GM18520 (cell line): Measurements from ENCODE around the gene MAPKAP1.
A peak's percentile ranks its signal among the peaks of the same experiment; 100 is the strongest.

Experiments used
- ATAC-seq: cut with Tn5 transposase; IDR thresholded peaks from one replicate; pipeline ENCODE4 v1.9.1; 2021; ENCODE audit not compliant: unreplicated experiment

The MAPKAP1 gene

GRCh38 chr9:125515983-125516940, 190.7 kb downstream of the MAPKAP1 start:
- ATAC-seq, result no peak

DNA sequence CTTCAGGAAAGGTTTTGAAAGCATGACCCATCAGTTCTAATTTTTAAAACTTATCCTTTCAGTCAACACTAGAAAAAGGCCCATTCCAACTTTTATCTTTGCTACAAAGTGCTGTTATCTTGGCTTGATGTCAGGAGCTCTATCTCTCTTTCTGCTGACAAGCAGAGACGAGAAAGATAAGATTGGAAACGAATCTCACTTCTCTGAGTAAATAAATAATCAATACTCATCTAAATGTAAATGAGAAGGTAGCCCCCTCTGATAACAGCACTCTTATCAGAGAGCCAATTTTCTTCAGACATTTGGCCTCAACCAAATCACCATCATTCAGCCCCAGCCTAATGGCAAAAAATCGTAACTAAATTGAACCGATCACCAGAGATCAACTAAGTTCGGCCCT, 191.7 kb downstream of the MAPKAP1 start:
- no peak for ATAC-seq

- no peak for ATAC-seq
Measured at GRCh38 chr9:125514468-125514867, 192.5 kb downstream of the MAPKAP1 start.

DNA sequence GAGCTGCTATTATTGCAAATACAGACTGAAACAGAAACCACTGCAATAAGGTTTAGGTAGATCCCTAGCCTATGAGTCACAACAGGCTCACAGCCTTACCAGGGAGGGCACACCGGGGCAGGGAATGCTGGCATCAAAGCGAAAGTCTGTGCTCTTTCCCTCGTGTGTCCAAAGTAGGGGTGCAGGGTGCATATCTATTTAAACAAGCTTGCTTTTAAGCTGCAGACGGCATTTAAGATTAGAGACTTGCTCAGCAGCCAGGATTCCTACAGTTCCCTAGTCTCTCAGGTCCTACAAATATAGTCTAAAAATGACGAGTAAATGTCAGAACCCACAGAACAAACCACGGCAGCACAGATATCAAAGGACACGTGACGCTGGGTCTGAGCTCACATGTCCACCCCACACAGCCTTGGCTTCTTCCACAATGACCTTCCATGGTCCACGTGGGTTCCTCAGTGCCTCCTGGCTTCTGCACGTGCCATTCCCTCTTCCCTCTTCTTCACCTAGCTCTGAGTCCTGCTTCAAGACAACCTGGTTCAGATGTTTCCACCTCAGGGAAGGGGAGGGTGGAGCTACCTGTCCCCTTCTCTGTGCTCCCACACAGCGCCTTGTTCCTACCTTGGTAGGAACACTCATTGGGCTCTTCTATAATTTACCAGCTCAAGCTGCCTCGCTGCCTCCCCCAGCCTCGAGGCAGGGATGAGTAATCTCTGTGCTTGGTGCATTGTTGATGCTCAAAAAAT, 193.2 kb downstream of the MAPKAP1 start:
- ATAC-seq, result peak; percentile 95

- ATAC-seq, result no peak
Measured at GRCh38 chr9:125513303-125513667, 193.7 kb downstream of the MAPKAP1 start.

DNA sequence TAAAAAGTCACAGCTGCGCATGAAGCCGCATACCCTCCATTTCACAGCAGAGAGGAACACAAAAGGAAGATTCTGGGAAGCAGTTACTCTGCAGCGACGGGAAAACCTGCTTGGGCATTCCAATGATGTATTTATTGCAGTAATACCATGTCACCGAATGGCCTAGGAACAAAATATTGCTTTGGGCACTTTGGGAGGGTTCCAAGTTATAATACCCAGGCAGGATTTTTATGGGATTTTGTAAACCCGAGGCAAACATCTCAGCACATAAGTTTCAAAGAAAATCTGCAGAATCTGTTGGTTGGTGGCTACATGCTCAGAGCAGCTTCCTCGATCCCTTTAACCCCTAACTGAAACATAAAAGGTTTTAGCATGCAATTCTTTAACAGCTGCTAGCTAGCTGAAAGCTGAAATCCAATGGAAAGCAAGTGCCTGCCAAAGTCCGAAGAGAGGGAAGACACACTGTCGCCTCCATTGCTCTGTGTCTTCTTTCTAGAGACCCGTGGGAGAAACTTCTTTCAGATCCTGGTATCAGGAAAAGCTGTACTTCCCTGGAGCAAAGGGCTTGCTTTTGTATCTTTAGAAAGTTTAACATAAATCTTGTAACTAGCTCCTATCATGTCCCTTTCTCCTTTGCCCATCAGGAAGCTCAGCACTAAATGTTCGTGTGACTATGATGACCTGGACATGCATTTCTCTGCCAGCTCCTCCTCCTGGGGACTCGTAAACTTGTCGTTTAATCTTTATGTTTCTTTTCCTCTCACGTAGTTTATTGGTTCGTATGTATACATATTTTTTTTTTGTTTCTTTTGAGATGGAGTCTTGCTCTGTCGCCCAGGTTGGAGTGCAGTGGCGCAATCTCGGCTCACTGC, 195.0 kb downstream of the MAPKAP1 start:
- ATAC-seq, result no peak

GRCh38 chr9:125510980-125511379, 196.0 kb downstream of the MAPKAP1 start:
- ATAC-seq, result no peak

DNA sequence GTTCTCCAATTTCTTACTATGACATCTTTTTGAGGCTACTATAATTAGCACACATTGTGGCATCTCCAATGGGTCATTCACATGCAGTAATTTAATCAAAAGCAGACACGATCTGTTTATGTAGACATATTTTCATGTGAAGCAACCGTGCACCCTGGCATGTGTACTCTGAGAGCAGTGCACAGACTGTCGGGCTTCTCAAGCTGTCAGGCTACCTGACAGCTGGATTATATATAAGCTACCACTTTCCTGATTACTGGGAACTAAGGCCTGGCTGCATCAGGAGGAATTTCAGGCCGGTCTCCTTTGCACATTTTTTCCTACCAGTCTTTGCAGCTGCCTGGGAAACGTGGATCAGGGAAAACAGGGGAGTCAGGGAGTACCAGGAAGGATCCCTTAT, 197.5 kb downstream of the MAPKAP1 start:
- no peak for ATAC-seq

DNA sequence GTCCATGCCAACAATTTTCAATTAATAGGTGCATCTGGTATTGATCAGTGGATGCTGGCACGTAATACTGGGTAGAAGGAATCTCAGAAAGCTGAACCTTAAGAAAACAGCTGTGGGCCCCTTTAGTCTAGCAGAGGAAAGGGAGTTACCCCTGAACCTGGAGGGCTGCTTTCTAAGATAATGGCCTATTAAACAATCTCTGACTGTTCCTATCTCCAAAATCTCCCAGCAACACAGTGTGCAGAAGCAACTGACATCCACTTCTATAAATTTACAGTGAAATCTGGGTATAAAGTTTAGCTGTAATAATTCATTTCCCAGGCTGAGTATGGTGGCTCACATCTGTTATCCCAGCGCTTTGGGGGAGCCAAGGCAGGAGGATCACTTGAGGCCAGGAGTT, 198.8 kb downstream of the MAPKAP1 start:
- no peak for ATAC-seq

DNA sequence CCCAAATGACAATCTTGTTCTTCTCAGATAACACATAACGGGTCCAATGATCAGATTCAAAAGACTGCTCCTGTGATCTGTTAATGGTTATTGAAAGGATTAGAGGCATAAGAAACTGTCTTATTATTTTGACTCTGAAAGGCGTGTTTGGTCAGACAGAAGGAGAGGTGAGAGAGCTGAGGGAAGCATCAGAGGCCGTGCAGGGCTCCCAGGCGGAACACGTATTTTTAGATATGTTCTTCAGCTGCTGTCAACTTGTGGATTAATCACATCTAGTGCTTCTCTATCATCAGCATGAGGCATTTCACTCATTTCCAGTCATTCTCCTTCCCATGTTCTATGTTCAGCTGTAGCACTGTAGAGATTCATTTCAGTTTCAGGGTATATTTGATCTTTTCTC, 199.8 kb downstream of the MAPKAP1 start:
- ATAC-seq, result no peak

- ATAC-seq, result no peak
Measured at GRCh38 chr9:125505988-125506438, 201.0 kb downstream of the MAPKAP1 start.

DNA sequence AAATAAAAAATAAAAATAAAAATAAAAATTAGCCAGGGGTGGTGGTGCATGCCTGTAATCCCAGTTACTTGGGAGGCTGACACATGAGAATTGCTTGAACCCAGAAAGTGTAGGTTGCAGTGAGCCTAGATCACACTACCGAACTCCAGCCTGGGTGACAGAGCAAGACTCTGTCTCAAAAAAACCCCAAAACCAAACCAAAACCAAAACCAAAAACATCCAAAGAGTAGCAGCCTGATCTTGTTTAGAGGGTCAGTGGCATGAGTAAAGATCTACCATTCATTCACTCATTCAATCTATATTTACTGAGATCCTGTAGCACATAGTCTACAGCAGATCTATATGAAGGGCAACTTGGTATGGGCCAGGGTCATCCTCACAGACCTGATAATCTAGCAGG, 202.4 kb downstream of the MAPKAP1 start:
- no peak for ATAC-seq

- no peak for ATAC-seq
Measured at GRCh38 chr9:125497906-125498305, 209.1 kb downstream of the MAPKAP1 start.

DNA sequence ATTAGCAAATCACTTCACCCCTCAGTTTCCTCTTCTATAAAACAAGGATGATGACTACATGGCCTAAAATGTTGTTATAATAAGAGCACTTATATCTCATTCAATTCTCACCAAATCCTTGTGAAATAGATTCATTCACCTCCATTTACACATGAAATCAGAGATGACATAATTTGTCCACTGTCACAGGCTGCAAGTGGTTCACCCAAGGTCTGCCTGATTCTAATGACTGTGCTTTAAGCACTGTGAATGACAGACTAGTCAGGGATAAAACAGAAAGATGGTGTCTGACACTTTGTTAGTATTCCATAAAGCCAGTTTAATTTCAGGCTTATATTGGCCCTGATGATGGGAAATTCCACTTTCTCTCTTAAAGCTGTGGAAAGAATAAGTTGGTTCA, 209.5 kb downstream of the MAPKAP1 start:
- no peak for ATAC-seq

DNA sequence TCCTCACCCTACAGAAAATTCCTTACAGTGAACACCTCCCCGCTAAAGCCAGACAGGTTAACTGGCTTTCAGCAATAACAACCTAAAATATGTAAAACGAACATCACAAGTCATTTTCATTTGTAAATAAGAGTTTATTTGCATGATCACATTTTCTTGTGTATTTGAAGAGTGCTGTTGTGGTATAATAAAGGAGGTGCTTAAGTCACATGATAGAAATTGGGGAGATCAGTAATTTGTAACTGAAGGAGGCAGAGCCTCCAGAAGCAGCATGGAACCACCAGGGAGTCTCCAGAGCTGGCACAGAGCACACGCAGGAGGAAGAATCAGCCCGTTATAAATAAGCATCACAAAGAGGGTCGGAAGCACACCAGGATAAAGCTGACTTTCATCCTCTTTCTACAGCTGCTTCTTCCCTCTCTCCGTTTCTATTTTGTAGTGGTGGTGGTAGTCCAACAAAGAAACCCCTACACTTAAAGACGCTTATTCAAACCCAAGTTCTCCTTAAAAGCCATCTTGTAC, 210.6 kb downstream of the MAPKAP1 start:
- ATAC-seq, result no peak

DNA sequence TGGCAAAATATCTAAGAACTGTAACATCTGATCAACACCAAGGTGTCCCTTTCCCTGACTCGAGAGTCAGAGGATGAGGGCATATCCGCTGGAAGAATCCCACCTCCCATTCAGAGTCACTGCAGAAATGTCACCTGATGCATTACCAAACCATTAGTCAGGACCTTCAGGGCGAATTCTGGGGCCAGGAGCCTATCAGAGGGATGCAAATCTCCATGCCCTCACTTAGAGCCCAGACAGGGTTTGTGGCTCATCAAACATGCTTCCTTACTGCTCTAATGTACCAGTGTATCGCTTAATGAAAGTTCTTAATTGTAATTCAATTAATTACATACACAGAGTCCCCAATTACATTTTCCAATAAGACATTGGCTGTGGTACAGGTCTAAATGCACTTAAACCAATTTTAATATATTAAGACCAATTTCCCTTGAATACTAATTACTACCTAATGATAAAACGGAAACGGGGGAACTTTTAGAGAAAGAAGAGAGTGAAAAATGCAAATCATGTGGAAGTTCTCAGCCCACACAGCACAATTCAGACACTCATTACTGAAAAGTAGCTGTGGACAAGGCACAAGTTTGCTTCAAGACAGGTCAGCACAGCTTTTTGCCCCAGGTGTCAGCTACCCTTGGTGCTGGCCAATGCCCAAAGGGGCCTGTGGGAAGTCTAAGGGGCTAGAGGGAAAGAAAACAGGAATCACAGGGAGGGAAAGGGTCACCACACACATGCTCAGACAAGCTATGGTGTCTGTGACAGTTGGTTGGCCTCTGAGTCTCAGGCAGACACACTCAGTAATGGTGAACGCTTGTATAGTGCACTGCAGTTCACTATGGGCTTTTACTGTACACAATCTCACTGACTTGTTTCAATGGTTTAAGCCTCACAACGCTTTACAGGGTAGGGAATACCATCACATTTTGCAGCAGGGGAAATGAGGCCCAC, 211.6 kb downstream of the MAPKAP1 start:
- peak; percentile 60 for ATAC-seq

GRCh38 chr9:125494653-125494915, 212.4 kb downstream of the MAPKAP1 start:
- ATAC-seq, result no peak

GRCh38 chr9:125493881-125494652, 212.9 kb downstream of the MAPKAP1 start:
- no peak for ATAC-seq

GRCh38 chr9:125493384-125493783, 213.6 kb downstream of the MAPKAP1 start:
- ATAC-seq, result no peak
